Hematopoietic multipotent progenitor cell treated with erythropoietin and hydrocortisone succinate and interleukin-3 and kit ligand, for 6 days (in vitro differentiated cells): ENCODE results near the gene GLRX2.
A peak's percentile ranks its signal among the peaks of the same experiment; 100 is the strongest.

ENCODE experiments used
- DNase-seq: peaks from one replicate; pipeline ENCODE4 v3.0.0-alpha.2; 2015

Gene GLRX2

DNA sequence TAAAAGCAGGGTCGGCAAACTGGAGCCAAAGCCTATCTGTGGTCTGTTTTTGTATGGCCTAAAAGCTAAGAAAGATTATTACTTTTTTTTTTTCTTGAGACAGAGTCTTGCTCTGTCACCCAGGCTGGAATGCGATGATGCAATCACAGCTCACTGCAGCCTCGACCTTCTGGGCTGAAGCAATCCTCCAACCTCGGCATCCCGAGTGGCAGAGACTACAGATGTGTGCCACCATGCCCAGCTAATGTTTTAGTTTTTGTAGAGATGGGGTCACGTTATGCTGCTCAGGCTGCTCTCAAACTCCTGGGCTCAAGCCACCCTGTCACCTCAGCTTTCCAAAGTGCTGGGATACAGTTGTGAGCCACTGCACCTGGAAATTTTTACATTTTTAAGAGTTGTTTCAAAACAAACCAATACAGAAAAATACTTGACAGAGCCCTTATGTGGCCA is 6.5 kb upstream of the GLRX2 start:
- peak; percentile 33 for DNase-seq

DNA sequence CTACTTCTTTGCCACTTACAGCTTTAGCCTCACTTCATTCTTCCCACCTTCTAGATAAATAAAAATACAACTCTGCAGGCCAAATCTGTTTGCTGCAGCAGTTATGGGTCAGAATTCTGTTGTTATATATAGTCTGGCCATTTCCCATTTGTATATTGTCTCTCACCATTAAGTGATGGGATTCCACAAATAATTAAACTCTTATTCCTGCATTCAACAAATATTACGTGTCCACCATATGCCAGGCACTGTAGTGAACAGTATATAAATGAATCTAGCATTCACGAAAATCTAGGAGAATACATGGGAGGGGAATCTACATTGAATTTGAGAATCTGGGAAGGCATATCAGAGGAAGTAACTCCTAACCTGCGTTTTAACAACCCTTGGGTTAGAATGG is 5.7 kb upstream of the GLRX2 start:
- DNase-seq = no peak

- DNase-seq = no peak
These were observed 5.0 kb upstream of the GLRX2 start for GRCh38 chr1:193110246-193110645.

GRCh38 chr1:193109619-193110018 is 4.4 kb upstream of the GLRX2 start:
- no peak for DNase-seq

GRCh38 chr1:193108471-193108870 is 3.3 kb upstream of the GLRX2 start:
- no peak for DNase-seq

DNA sequence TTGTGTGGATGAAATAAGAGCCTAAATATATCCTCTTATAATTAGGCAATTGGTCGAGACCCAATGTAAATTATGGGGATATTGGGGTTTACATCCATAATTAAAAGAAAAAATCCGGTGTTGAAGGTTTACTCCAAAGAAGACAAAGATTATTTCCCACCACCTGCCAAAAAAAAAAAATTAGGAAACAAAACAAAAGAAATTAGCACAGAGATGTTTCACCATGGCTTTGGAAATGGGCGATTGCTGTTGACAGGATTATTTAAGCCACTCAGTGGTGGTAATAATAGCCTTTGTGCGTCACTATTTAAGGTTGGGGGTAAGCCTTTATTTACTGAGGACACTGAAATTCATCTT is 585 bp upstream of the GLRX2 start:
- DNase-seq = no peak

- peak; percentile 48 for DNase-seq
These were observed 710 bp downstream of the GLRX2 start for GRCh38 chr1:193104502-193104906.

DNA sequence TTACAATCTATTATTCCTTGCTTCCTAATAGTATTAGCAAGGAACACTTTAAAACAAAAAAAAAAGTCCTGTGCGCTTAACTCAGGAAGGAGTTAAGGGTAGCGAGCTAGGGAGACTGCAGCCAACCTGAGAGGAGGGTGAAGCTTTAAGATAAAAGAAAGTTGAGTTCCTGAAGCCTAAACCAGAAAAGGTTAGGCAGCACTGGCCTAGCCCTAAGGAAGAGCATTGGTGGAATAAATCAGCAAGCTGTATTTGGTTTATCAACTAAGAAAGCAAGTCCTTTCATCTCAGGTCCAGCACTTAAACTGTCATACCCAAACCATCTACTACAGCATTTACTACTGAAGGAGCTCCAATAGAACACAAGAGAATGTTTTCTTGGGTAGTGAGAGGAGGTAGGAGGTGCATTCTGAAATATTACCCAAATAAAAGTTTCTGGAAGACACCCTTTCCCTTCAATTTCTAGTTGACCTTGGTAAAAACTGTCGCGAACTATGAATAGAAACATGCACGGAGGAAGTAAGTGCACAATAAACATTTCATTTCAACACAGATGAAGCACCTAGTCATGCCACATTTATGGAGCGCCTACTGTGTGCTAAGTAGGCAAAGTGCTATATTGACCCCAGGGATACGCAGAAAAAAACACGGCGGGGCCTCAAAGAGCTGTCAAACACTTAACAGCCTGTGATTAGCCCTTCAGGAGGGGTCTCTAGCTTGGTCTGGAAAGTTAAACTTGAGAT is 1.3 kb downstream of the GLRX2 start:
- DNase-seq = peak; percentile 22

DNA sequence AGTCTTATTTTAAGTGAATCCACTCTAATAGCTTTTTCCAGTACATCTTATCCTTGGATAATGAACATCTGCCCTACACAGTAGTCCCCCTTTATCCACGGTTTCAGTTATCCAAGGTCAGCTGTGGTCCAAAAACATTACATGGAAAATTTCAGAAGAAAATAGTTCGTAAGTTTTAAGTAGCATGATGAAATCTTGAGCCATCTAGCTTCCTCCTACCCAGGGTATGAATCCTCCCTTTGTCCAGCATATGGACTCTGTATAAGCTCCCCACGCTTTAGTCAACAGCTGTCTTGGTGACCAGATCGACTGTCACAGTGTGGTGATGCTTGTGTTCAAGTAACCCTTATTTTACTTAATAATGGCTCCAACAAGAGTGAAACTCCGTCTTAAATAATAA is 2.6 kb downstream of the GLRX2 start:
- no peak for DNase-seq

GRCh38 chr1:193094112-193094511 is 11.1 kb downstream of the GLRX2 start:
- DNase-seq = no peak

DNA sequence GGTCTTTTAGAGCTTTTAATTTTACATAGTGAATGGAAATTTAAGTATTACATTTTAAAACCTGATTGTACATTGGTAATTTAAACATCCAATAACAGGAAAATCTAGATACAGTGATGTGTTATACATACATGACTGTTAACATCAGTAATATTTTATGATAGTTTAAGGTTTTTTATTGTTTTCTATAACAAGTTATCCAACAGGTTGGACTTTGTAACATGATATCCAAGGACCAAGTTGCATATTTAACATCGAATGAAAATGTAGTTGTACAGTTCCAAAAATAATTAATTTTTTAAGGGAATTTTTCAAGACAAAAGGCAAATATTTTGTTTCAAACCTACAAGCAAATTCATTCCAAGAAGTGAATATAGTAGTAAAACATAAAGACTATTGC is 14.3 kb downstream of the GLRX2 start:
- no peak for DNase-seq

GRCh38 chr1:193087893-193088292 is 17.3 kb downstream of the GLRX2 start:
- no peak for DNase-seq

DNA sequence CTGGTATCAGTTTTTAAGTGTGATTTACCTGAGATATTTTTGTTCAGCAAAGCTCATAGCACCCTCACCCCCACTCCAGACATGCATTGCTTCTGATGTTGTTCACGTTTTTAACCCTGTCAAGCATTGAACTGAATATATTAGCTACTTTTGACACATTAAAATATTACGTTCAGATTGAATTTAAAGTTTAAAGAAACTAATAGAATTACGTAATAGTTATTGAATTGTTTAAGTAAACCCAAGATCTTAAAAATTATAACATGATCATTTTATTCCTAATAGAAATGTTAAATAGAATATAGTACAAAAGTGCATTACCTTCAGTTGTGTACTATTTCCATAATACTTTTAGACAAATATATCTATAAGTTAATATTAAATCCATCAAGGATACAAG is 18.9 kb downstream of the GLRX2 start:
- no peak for DNase-seq

- no peak for DNase-seq
These were observed 20.0 kb downstream of the GLRX2 start for GRCh38 chr1:193085263-193085662.

DNA sequence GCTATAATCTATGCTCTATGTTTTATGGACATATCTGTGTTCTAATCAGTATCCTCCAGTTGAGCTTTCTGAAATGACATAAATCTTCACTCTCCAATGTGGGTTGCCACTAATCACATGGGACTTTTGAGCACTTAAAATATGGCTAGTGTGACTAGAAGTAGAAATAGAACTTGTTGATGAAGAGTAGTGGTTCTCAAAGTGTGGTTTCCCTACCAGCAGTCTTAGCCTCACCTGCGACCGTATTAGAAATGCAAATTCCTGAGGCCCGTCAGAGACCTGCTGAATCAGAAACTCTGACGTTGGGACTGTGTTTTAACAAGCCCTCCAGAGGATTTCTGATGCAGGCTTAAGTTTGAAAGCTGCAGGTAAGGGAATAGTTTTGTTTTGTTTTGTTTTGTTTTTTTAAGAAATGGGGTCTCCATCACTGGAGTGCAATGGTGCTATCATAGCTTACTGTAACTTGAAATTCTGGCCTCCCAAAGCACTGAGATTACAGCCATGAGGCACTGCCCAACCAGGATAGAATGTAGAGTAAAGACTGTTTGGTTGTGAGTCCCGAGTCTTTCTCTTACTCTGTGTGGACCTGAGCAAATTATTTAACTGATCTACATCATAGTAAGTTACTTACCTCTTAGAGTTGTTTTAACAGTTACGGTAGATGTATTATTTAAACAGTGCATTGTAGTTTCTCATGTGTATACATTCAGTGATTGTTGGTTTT is 21.7 kb downstream of the GLRX2 start:
- no peak for DNase-seq

- no peak for DNase-seq
These were observed 26.0 kb downstream of the GLRX2 start for GRCh38 chr1:193079187-193079586.

GRCh38 chr1:193077991-193078390 is 27.2 kb downstream of the GLRX2 start:
- no peak for DNase-seq

DNA sequence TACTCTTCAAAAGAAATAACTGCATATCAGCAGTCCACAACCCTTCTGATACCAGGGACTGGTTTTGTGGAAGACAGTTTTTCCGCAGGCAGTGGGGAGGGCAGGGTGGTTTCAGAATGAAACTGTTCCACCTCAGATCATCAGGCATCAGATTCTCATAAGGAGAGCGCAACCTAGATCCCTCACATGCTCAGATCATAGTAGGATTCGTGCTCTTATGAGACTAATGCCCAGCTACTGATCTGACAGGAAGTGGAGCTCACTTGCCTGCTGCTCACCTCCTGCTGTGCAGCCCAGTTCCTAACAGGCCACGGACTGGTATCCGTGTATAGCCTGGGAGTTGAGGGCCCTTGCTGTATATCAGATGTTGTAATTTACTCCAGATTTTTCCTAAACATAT is 34.3 kb downstream of the GLRX2 start:
- peak; percentile 40 for DNase-seq

- peak; percentile 52 for DNase-seq
These were observed 34.8 kb downstream of the GLRX2 start for GRCh38 chr1:193070386-193070753.

DNA sequence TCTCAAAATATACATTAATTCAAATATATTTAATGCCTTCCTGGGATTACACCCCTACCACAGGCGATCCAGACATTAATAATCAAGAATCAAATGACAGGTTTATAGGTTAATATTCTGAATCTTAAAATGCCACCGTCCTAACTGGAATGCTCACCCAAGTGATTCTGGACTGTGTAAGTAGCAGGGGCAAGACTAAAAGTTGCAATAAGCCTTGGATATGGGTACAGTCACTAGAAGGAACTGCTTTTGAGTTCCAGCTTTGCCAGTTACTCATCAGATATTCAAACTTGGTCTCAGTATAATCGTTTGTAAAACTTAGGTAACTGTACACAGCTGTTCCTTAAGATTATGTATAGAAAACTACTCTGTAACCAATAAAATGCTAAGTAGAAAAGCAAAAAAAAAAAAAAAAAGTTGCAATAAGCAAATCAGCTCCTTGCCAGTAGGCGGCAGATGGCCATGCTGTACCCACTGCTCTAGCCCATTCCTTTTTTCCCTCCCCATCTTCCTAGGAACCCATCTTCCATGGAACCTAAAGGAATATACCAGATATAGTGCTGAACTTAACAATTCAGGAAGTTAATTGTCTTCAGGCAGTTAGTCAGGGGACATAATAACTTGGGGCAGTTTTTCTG is 35.3 kb downstream of the GLRX2 start:
- DNase-seq = peak; percentile 73

DNA sequence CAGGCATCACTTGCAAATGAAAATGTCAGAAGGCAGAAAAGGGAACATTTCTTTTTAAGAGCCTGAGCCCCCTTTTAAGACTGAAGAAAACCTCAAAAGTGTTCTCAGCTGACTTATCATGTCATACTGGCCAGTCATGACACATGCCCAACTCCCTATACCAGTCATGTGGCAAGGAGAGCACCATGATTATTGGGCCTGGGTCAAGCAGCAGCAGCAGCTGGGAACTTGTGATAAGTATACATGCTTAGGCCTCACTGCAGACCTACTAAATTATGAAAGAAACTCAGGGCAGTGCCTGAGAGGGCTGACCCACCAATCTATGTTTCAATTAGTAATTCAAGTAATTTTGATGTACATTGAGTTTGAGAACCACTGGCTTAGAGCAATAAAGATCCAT is 37.2 kb downstream of the GLRX2 start:
- DNase-seq = peak; percentile 91

GRCh38 chr1:193066606-193067005 is 38.6 kb downstream of the GLRX2 start:
- DNase-seq = no peak

DNA sequence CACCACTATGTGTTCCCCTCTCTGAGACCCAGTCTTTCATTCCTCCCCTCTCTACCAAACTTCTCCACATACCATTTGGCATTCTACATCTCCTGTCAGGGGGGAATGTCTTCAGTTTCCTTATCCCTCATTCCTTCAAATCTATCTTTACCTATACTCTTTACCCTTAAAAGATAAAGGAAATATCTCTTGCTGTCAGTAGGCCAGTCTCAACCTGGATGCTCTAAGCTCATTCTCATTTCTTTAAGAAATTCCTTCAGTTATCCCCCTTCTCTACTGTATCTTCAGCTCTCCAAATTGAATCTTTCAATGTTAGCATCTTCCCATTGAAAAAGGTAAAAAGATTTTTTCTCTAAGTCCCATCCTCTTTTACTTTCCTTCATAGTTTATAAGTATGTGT is 39.3 kb downstream of the GLRX2 start:
- no peak for DNase-seq
